T47D (cell line): Measurements from ENCODE around the gene OR8A1.

ENCODE experiments used
- DNase-seq, 2 experiments: peaks; one replicate each; pipeline versions ENCODE4 v3.0.0 to v3.0.0-alpha.2; 2011 to 2012; ENCODE audit warnings: low read depth in 1 of 2, low spot score in 1 of 2
- JUND ChIP-seq: IDR thresholded peaks from 2 replicates; pipeline ENCODE4 v1.6.1; 2012; ENCODE audit warnings: low read depth
- in situ Hi-C: cut with HindIII; loops from 2 replicates; pipeline ENCODE4 v1.10.0; 2016; ENCODE audit warnings: low sequenced_read_pairs, low pct_unique_long_range_greater_than_20kb

Gene OR8A1

DNA sequence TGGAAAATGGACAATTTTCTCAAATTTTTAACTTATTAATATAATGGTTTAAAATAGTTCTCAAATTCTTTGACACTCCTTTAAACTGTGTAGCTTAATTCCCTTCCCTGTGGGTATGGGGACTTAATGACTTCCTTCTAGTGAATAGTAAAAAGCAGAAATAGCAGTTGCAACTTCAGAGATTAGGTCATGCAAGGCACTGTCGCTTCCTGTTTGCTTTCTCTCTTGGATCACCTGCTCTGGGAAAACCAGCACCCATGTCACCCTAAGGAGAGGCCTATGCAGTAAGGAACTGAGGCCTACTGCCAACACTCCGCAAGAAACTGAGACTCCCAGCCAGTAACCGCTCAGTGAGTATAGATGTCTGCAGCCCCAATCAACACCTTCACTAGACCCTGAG lies 35.9 kb downstream of the OR8A1 start:
- in situ Hi-C loops, result no loop called here
- TF ChIP-seq JUND, result no peak
- DNase-seq, result no peak

GRCh38 chr11:124608147-124608546 lies 38.4 kb downstream of the OR8A1 start:
- in situ Hi-C loops, result no loop called here
- DNase-seq, result no peak
- TF ChIP-seq JUND, result no peak

DNA sequence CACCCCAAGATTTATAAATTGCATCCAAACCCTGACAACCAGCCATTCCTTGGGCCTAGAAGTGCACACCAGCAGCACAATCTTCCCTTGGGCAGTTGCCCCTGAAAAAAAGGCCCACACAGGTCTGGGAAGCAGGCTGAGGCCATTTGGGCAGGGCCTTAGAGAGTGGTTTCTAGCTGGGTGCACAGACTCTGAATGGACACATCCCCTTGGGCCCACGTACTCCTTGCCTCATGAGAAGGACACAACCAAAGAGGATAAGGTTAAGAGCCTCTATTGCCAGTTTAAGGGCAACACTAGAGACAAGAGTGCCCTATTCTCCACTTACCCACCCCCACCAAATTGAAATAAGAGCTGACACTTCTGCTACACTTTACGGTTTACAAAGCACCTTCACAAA lies 40.5 kb downstream of the OR8A1 start:
- TF ChIP-seq JUND, result no peak
- in situ Hi-C loops, result no loop called here
- DNase-seq, result no peak

GRCh38 chr11:124611064-124611463 lies 41.3 kb downstream of the OR8A1 start, which contains the start of gene PANX3:
TSS of gene PANX3 (plus strand) at chr11:124611428. CDS start at chr11:124611557, 129 bp downstream.
- DNase-seq, result no peak
- no peak for TF ChIP-seq JUND
- in situ Hi-C loops, result no loop called here

DNA sequence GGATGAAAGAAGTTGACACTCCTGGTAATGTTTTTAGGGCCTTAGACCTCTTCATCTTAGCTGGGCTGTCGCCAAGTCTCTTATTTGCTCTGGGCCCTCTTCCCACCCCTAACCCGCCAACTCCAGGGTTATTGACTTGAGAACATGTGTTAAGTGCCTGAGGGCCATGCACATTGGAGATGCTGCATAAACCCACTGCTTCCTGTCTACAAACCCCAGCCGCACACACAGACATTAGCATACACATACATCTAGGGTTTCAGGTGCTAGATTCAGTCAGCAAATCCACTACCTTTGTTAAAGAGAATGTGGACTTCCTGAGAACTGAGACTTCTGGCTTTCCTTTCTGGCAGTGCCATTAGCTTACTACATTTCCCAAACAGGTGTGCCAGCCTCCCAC lies 42.2 kb downstream of the OR8A1 start:
- no peak for TF ChIP-seq JUND
- in situ Hi-C loops, result no loop called here
- no peak for DNase-seq

- in situ Hi-C loops, result no loop called here
- DNase-seq, result peak in 1 of 2 experiments; percentile 40
- TF ChIP-seq JUND, result no peak
These were observed 42.9 kb downstream of the OR8A1 start for GRCh38 chr11:124612567-124613246.

DNA sequence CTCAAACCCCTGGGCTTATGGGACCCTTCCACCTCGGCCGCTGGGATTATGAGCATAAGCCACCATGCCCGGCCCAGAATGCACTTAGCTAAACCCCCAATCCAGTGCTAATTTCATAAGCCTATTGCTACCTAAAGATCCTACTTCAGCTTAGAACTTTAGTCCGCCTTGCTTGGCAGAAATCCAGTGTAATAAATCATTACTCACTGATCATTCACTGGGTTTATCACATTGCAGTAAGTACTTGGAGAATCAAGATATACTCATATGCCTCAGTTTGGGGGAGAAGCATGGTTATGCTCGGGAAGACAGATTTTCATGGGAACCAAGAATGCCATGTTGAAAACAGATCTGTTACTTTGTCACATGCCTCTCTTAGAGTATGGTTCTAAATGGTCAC lies 49.1 kb downstream of the OR8A1 start:
- DNase-seq, result no peak
- TF ChIP-seq JUND, result no peak
- in situ Hi-C loops, result no loop called here
